MG63 (cell line): ENCODE data around the gene ABCG5. TPM values are rescaled to one million over a fixed set of nuclear protein-coding genes. Genes with fewer than 3 reads are reported as not detected.

ENCODE experiments used
- DNase-seq: peaks from one replicate; pipeline ENCODE4 v3.0.0-alpha.2; 2020
- H3K27me3 ChIP-seq: fragments of 250-450 bp; sonication (Bioruptor Pico); 2 replicates; pipeline ENCODE4 v1.5.1; 2020; ENCODE audit warnings: mild to moderate bottlenecking, moderate library complexity
- H3K36me3 ChIP-seq: fragments of 250-450 bp; sonication (Bioruptor Pico); 2 replicates; pipeline ENCODE4 v1.5.1; 2020; ENCODE audit warnings: mild to moderate bottlenecking, moderate library complexity
- H3K4me3 ChIP-seq: fragments of 250-450 bp; sonication (Bioruptor Pico); 2 replicates; pipeline ENCODE4 v1.5.1; 2020; ENCODE audit warnings: mild to moderate bottlenecking, moderate library complexity
- H3K9me3 ChIP-seq: fragments of 250-450 bp; sonication (Bioruptor Pico); 2 replicates; pipeline ENCODE4 v1.5.1; 2020; ENCODE audit warnings: mild to moderate bottlenecking, moderate library complexity
- total RNA-seq: library from RNA; depleted of rRNA; stranded (reverse); fragments of >200 nt; shearing (Covaris generic); gene quantifications from 2 replicates; pipeline ENCODE4 v1.2.3, GENCODE V29; 2014; ENCODE audit warnings: low replicate concordance; rRNA removed

ABCG5 gene
- total RNA-seq, 1 experiment from 2014 or later: not detected

DNA sequence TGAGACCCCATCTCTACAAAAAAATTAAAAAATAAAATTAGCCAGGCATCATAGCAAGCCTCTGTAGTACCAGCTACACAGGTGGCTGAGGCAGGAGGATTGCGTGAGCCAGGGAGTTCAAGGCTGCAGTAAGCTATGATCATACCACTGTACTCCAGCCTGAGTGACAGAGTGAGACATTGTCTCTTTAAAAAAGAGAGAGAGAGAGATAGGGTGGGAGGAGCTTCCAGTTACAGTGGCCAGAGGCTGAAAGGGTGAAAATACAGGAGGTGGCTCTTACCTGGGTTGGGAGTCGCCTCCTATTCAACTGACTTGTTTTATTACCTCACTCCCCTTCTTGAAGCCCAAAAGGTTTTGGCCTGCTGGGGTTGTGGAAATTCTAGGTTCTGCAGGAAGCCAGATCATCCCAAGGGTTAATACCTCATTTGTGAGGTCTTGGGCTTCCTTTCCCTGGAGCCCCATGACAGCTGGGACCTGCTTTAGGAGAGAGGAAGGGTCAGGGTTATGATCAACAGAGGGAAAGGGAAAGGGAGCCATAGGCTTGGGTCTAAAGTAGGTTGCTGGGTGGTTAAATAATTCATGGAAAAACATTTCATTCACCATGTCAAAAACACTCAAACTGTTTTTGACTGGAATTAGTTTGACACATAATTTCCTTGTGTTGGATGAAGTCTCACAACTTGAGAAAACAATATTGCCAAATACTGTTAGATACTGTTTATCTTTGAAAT, 47.4 kb downstream of the ABCG5 start:
- Histone ChIP-seq H3K9me3 (no peaks in the 10 kb centered on the region), H3K36me3 (no peaks in the 10 kb centered on the region; the same call in 1 of the 2 replicates), H3K27me3 (no peaks in the 10 kb centered on the region), H3K4me3 (no peak overlapping the region)
- DNase-seq: no peak

DNA sequence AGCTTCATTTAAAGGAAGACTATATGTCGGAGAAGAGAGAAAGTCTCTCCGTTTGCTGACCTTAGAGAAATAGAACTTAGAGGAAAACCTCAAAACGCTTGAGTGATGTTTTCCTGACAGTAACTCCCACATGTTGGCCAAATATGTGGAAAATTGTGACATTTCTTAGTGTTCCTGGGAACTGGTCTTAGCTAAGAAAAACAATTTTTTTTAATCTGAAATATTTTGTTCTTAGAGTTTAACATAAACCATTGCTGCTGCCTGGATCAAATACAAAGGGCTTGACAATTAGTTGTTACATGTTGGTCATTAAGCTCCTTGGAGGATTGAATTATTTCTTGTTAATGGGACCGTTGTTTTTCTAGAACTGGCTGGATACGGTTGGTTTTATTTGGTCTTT, 48.5 kb downstream of the ABCG5 start:
- no peak for DNase-seq

DNA sequence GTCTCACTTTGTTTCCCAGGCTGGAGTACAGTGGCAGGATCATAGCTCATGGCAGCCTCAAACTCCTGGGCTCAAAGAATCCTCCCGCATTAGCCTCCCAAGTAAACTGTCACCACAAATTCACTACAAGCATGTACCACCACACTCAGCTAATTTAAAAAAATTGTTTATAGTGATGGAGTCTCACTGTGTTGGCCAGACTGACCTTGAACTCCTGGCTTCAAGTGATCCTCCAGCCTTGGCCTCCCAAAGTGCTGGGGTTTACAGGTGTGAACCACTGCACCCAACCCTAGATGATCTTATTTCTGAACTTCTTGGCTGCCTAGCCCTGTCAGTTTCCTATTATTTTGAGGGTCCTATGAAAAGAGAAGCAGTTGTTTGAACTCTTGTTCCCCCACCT, 50.0 kb downstream of the ABCG5 start:
- H3K36me3 ChIP-seq: no peaks in the 10 kb centered on the region; the same call in 1 of the 2 replicates
- no peak overlapping the region for H3K4me3 ChIP-seq
- no peak for DNase-seq
- no peaks in the 10 kb centered on the region for H3K9me3 ChIP-seq
- H3K27me3 ChIP-seq: no peaks in the 10 kb centered on the region

More for the DNA sequence above, 48.5 kb downstream of the ABCG5 start:
- Histone ChIP-seq H3K36me3 (no peaks in the 10 kb centered on the region; the same call in 1 of the 2 replicates), H3K9me3 (no peaks in the 10 kb centered on the region), H3K4me3 (no peak overlapping the region), H3K27me3 (no peaks in the 10 kb centered on the region)

DNA sequence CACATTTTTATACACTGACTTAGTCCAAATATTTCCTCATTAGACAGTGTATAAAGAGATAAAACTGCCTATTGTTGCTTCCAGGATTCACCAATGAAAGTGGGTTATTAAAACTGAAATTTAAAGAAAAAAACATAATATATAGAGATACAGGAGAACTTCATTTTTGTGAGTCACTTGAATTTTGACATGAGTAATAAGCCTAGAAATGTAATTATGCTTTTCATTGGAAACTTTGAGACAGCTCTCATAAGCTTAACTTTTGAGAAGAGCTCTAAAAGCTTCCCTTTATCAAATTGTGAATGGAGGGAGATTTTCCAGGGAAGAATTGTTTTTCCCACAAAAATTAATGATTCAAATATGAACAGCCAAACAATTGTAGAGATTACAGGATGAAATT, 50.7 kb downstream of the ABCG5 start:
- no peak for DNase-seq
- Histone ChIP-seq H3K9me3 (no peaks in the 10 kb centered on the region), H3K4me3 (no peak overlapping the region), H3K36me3 (no peaks in the 10 kb centered on the region; the same call in 1 of the 2 replicates), H3K27me3 (no peaks in the 10 kb centered on the region)

DNA sequence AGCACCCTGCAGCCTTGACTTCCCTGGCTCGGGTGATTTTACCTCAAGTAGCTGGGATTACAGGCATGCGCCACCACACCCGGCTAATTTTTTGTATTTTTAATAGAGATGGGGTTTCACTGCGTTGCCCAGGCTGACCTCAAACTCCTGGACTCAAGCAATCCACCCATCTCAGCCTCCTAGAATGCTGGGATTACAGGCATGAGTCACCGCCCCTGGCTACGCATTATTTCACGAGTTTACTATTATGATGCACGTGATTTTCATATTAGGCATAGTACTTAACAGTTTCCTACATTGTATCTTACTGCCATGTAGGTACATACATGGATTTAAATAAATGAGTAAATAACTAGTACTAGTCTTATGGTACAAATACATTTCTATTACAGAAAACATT, 60.4 kb downstream of the ABCG5 start:
- peak; percentile 67 for DNase-seq
- no peaks in the 10 kb centered on the region for H3K27me3 ChIP-seq
- no peak overlapping the region for H3K4me3 ChIP-seq
- H3K36me3 ChIP-seq: no peaks in the 10 kb centered on the region; the same call in 1 of the 2 replicates
- H3K9me3 ChIP-seq: no peaks in the 10 kb centered on the region

DNA sequence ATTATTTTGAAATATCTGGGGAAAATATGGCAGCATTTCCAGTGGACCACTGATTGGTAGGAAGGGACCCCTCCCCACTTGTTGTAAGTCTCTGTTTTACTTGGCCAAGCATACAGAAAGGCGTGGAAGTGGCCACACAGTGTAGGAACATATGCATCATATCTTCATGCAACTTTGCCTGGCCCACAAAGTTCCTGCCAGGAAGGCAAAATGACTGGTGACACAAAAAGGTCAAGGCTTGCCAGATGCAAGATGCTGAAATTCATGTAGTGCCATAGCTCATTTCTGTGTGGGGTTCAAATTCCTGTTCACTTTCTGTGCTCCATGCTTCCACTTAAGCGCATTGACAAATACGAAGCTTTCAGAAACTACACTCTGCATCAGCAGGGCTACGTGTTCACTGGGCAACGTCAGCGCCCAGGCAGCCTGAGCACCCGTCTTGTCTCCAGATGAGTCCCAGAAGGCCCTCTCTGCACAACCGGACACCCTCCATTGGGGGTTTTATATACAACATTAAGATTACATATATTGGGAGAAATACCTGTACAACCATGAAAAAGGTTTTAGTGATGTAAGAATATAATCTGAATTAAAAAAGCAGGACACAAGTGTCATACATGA, 61.2 kb downstream of the ABCG5 start:
- DNase-seq: no peak
- Histone ChIP-seq H3K27me3 (no peaks in the 10 kb centered on the region), H3K9me3 (no peaks in the 10 kb centered on the region), H3K4me3 (no peak overlapping the region), H3K36me3 (no peaks in the 10 kb centered on the region; the same call in 1 of the 2 replicates)

DNA sequence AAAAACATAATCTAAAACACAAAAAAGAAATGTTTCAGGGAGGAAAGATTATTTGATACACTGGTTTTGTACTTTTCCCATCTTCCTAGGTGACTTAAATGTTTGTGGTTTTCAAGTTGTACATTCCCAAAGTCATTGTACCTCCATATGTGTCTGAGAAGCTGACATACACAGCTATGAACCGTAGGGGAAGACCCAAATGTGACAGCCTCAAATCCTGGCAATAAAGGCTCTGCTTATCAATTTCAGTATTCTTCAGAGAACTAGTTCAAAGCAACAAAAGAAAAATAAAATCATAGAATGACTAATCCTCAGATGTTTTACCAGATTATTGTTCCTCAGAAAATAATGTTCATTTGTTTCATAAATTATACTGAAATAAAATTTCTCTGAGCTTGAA, 62.3 kb downstream of the ABCG5 start:
- no peak overlapping the region for H3K4me3 ChIP-seq
- H3K36me3 ChIP-seq: no peaks in the 10 kb centered on the region; the same call in 1 of the 2 replicates
- DNase-seq: no peak
- no peaks in the 10 kb centered on the region for H3K9me3 ChIP-seq
- H3K27me3 ChIP-seq: no peaks in the 10 kb centered on the region

DNA sequence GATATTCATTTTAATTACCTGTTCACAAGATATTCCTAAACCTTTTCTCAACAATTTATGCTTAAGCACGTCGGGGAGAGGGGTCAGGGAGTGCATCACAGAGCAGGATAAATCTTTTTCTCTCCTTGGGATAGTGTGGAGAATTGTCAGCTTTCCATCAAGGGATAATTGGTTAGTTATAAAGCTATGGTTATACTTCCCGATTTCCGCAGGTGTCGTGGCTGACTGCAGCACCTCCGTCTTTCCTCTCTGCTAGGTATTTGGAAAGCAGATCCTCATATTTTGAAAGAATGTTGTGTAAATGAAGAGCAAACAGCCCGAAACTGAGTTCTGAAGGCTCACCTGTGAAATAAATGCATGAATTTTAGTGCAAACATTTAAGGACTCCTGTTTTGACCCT, 64.0 kb downstream of the ABCG5 start:
- peak overlapping the region; percentile 92 for H3K4me3 ChIP-seq
- DNase-seq: no peak

DNA sequence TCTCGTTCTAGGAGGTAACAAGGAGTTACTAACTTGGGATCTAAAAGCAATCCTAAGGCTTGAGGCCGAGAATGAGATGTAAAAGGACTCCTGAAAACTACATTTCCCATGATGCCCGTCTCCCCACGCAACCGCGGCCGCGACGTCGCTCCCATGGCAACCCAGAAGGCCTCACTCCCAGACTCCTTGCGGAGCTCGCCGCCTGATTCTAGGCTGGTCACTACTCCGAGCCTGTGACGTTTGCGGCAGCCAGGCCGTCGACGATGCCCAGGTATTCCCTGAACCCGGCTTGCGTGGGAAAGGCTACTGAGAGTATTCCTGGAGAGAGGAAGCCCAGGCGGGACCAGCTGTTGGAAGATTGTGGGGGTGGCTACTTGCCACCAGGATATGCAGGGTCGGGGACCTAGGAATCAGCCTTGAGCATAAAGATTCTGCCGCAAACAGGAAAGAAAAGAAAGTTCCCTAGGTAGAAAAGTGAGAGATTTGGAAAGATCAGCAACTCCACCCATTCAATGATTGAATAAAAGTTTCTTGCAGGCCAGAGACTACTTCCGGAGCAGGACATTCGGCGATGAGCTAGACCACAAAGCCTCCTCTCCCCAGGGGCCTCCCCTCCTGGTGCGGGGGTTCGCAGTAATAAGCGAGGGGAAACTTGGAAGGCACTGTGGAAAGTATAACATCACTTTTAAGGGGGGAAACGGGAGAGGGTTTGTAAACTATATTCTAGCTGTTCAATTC, 64.6 kb downstream of the ABCG5 start, which contains the start of gene DYNC2LI1:
Gene DYNC2LI1 (plus strand): TSS at position 164 of the 738 bp plus-strand sequence. CDS start 100 bp downstream, at position 264.
- peak; percentile 93 for DNase-seq
- H3K4me3 ChIP-seq: peak within 1 kb of the TSS; percentile 92
- H3K36me3 ChIP-seq: no peaks in the 10 kb centered on the region; the same call in 1 of the 2 replicates
- H3K27me3 ChIP-seq: no peaks in the 10 kb centered on the region
- no peaks in the 10 kb centered on the region for H3K9me3 ChIP-seq

More for the DNA sequence above, 64.0 kb downstream of the ABCG5 start:
- Histone ChIP-seq H3K36me3 (no peaks in the 10 kb centered on the region; the same call in 1 of the 2 replicates), H3K27me3 (no peaks in the 10 kb centered on the region), H3K9me3 (no peaks in the 10 kb centered on the region)

DNA sequence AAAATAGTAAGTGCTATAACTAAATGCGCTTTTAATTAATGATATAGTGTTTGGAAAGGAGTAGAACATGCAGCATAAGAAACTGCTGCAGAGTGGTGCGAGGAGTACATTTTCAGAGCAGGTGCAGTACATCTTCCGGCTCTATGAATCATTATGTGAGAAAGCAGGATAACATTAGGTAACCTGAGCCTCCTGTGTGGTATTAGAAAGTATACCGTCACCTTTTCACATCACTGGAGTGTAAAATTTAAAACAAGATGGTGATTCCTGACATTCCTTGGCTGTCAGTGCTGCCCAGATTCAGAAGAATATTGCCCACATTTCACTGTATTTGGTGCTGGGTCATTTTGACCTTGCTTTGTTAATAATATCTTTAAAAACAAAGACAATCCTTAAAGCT, 72.6 kb downstream of the ABCG5 start:
- no peak overlapping the region for H3K4me3 ChIP-seq
- H3K36me3 ChIP-seq: no peaks in the 10 kb centered on the region
- H3K9me3 ChIP-seq: no peaks in the 10 kb centered on the region; the same call in 1 of the 2 replicates
- DNase-seq: no peak
- no peaks in the 10 kb centered on the region for H3K27me3 ChIP-seq

DNA sequence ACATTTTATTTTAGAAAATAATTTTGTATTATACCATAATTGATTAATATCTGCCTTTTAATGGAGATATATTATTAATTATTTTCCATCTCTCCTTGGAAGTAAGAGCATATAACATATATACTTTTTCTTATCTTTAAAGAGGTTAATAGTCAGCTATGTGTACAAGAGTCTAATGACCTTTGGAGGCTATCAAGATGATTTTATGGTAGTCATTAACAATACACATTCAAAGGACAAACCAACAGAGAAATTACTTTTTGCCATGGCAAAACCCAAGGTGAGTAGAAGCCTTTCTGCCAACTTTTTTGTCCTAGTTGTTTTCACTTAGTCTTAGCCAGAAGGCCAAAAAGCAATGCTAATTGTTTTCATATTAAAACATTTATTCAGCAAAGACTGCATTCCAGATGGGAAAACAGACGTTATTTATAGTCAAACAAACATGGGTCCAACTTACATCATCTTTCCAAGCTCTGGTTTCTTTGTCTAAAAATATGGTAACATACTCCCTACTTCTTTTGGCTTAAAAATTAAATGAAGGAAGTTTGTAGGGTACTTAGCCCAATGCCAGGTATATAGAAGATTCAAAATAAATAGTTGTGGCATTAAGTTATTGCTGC, 74.4 kb downstream of the ABCG5 start:
- no peak for DNase-seq
- Histone ChIP-seq H3K36me3 (no peaks in the 10 kb centered on the region), H3K4me3 (no peak overlapping the region), H3K9me3 (no peaks in the 10 kb centered on the region; the same call in 1 of the 2 replicates), H3K27me3 (no peaks in the 10 kb centered on the region)

DNA sequence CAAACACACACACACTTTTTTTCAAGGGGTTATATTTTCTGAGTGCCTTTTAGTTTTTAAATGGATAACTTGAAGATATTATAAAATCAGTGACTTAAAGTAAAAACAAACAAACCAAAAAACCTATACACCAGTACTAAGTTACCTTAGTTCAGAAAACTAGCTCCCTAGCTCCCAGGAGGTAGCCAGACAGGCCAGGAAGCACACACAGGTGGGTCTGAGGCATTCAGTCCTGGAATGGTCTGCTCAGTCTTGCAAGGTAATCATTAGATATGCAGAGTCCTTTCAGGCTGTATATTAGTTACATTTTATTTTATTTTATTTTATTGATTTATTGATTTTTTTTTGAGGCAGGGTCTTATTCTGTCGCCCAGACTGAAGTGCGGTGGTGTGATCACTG, 75.5 kb downstream of the ABCG5 start:
- H3K4me3 ChIP-seq: no peak overlapping the region
- H3K36me3 ChIP-seq: no peaks in the 10 kb centered on the region
- H3K9me3 ChIP-seq: no peaks in the 10 kb centered on the region; the same call in 1 of the 2 replicates
- H3K27me3 ChIP-seq: no peaks in the 10 kb centered on the region
- DNase-seq: no peak

Other genes with a start within 250 kb of the ABCG5 start
- 27.1 and 37.4 TPM in 2 replicates for gene THADA, start 242.8 kb downstream of the ABCG5 start, total RNA-seq
- 0.44 and 1.2 TPM in 2 replicates for gene PLEKHH2, start 201.6 kb downstream of the ABCG5 start, total RNA-seq
- not detected in 2 replicates for gene C1GALT1C1L, start 162.4 kb downstream of the ABCG5 start, total RNA-seq
- gene DYNC2LI1, start 64.8 kb downstream of the ABCG5 start, total RNA-seq: 22.4 and 22.5 TPM in 2 replicates
- not detected in 2 replicates for gene ABCG8, start 132 bp upstream of the ABCG5 start, total RNA-seq
- 105 and 137 TPM in 2 replicates for gene LRPPRC, start 157.2 kb upstream of the ABCG5 start, total RNA-seq